Sigmoid colon (tissue), 4 donors: ENCODE data around the gene AKR1C2.

Experiments used
- EP300 ChIP-seq, 4 donors: sonication (generic); formaldehyde crosslinking; IDR thresholded peaks; one replicate each; pipeline ENCODE4 v1.6.1; 2017; ENCODE audit warnings: antibody characterized with exemption in 4 of 4
- POLR2A ChIP-seq, 2 donors: fragments of 450-650 bp; IDR thresholded peaks; one replicate each; pipeline ENCODE4 v1.6.1; 2016; ENCODE audit warnings: antibody characterized with exemption in 2 of 2, mild to moderate bottlenecking in 2 of 2, moderate library complexity in 2 of 2
- POLR2AphosphoS5 ChIP-seq, 4 donors: sonication (generic); formaldehyde crosslinking; IDR thresholded peaks; one replicate each; pipeline ENCODE4 v1.6.1; 2017; ENCODE audit warnings: antibody characterized with exemption in 4 of 4
- TF ChIP-seq, protein P1 (sequence below), 4 experiments: fragments of 450-650 bp in 3 of 4; fragments of 200-600 bp in 1 of 4; IDR thresholded peaks; one replicate each; pipeline ENCODE4 v1.5.1; 2016 to 2019; ENCODE audit warnings: antibody characterized with exemption in 4 of 4, mild to moderate bottlenecking in 3 of 4, moderate library complexity in 2 of 4

DNA sequence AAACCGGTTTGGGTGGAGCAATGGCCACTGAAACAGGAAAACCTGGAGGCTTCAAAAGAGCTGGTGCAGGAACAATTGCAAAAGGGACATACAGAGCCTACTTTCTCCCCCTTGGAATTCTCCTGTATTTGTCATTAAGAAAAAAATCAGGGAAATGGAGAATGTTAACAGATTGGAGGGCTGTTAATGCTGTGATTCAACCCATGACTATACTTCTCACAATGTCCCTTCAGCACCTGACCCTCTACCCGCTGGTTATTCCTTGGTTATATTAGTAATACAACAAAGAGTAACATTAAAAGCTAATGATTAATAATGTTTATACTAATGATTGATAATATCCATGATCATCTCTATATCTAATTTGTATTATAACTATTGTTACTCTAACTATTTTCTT lies 34.4 kb upstream of the AKR1C2 start:
- TF ChIP-seq, protein P1, sequence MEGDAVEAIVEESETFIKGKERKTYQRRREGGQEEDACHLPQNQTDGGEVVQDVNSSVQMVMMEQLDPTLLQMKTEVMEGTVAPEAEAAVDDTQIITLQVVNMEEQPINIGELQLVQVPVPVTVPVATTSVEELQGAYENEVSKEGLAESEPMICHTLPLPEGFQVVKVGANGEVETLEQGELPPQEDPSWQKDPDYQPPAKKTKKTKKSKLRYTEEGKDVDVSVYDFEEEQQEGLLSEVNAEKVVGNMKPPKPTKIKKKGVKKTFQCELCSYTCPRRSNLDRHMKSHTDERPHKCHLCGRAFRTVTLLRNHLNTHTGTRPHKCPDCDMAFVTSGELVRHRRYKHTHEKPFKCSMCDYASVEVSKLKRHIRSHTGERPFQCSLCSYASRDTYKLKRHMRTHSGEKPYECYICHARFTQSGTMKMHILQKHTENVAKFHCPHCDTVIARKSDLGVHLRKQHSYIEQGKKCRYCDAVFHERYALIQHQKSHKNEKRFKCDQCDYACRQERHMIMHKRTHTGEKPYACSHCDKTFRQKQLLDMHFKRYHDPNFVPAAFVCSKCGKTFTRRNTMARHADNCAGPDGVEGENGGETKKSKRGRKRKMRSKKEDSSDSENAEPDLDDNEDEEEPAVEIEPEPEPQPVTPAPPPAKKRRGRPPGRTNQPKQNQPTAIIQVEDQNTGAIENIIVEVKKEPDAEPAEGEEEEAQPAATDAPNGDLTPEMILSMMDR (IDR thresholded peaks at IDR 0.05): no peak
- TF ChIP-seq POLR2AphosphoS5 (IDR thresholded peaks at IDR 0.05) (no peak), POLR2A (IDR thresholded peaks at IDR 0.05) (no peak), EP300 (IDR thresholded peaks at IDR 0.05) (no peak)
